HUDEP-2 (cell line): ENCODE results near the gene RASSF1.

ENCODE experiments used
- DNase-seq, 76 experiments: peaks; one replicate each; lab custom pipeline; 2025; ENCODE audit not compliant: unreplicated experiment in 76 of 76; lab: John Stamatoyannopoulos, UW

Gene RASSF1

GRCh38 chr3:50304601-50305000 lies 36.0 kb downstream of the RASSF1 start:
- no peak for DNase-seq

- DNase-seq: peak in 46 of 76 experiments; percentile 5 to 62 (median 27)
Measured at GRCh38 chr3:50303013-50303815, 37.4 kb downstream of the RASSF1 start, which contains the start of gene HYAL1. HYAL1 (minus strand) TSS chr3:50303574; CDS start chr3:50302956, 618 bp downstream.

GRCh38 chr3:50302095-50303012 lies 38.3 kb downstream of the RASSF1 start:
- no peak for DNase-seq

GRCh38 chr3:50300681-50301254 lies 39.9 kb downstream of the RASSF1 start:
- DNase-seq: no peak

GRCh38 chr3:50299929-50300680 lies 40.5 kb downstream of the RASSF1 start:
- peak in 13 of 76 experiments; percentile 6 to 46 (median 28) for DNase-seq

- DNase-seq: peak in 5 of 76 experiments; percentile 83 to 99 (median 99)
Measured at GRCh38 chr3:50299638-50299928, 41.1 kb downstream of the RASSF1 start.

- peak in 70 of 76 experiments; percentile 97 to 100 (median 99) for DNase-seq
Measured at GRCh38 chr3:50298836-50299637, 41.6 kb downstream of the RASSF1 start, which contains the start of the genes HYAL3 and NAA80. HYAL3 (minus strand) TSS chr3:50299405; CDS start chr3:50295602, 3,803 bp downstream. NAA80 (minus strand) TSS chr3:50299405; CDS start chr3:50297463, 1,942 bp downstream.

- DNase-seq: peak in 10 of 76 experiments; percentile 12 to 45 (median 22)
Measured at GRCh38 chr3:50297896-50298725, 42.5 kb downstream of the RASSF1 start.

GRCh38 chr3:50297384-50297775 lies 43.3 kb downstream of the RASSF1 start:
- peak in 3 of 76 experiments; percentile 4 to 27 (median 17) for DNase-seq

GRCh38 chr3:50296721-50297383 lies 43.8 kb downstream of the RASSF1 start:
- no peak for DNase-seq

GRCh38 chr3:50295553-50296431 lies 44.8 kb downstream of the RASSF1 start:
- no peak for DNase-seq

GRCh38 chr3:50294492-50295403 lies 45.9 kb downstream of the RASSF1 start:
- DNase-seq: no peak

GRCh38 chr3:50294089-50294488 lies 46.5 kb downstream of the RASSF1 start:
- DNase-seq: no peak

GRCh38 chr3:50293079-50293801 lies 47.4 kb downstream of the RASSF1 start:
- DNase-seq: no peak
